ENCODE results near the gene HDGFL2. TPM values are rescaled to one million over a fixed set of nuclear protein-coding genes. Genes with fewer than 3 reads are reported as not detected.

HDGFL2 gene
- total and polyA plus RNA-seq, 9 donors: 35.0 to 97.7 (median 83.3) TPM

DNA sequence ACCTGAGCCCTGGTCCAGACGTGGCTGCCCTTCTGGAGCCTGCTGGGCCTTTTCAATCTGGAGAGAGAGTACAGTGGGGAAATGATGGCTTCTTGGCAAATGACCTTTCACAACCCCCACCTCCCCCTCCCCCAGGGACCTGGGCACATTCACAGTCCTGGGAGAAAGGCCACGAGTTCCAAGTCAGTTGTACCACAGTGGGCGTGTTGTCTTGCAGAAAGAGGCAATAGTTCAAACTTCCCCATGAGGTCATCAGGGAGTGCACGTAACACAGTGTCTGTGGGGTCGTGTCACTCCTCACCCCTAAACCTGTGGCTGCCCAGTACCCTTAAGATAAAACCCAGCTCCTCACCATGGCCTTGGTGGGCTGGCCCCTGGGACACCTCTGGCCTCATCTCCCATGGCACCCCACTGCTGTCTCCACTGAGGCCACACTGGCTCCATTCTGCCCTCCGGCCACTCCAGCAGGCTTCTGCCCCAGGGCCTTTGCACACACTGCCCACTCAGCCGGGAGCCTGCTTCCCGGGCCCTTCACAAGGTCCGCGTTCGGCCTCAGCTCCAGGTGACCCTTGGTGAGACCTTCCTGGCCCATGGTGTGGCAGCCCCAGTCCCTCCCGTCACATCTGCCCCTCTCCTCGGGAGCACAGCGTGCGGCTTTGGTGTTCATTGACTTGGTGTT lies 32.9 kb downstream of the HDGFL2 start:
- Histone ChIP-seq H3K27ac (ENCODE audit: low read length) (peak overlapping the region; percentile 75), H3K9me3 (replicated peaks; ENCODE audit: control insufficient read depth, low read depth, low read length) (no peaks in the 10 kb centered on the region), H3K4me1 (ENCODE audit: control insufficient read depth, insufficient read depth, low read length) (peaks cover 27% of the 10 kb centered on the region), H3K4me3 (ENCODE audit: low read length) (no peak overlapping the region), H3K36me3 (ENCODE audit: control insufficient read depth, insufficient read depth, low read length) (peaks cover 61% of the 10 kb centered on the region), H3K27me3 (ENCODE audit: control insufficient read depth, insufficient read depth, low read length) (no peaks in the 10 kb centered on the region)
- 79% methylated on average over 14 of the region's 15 CpGs for WGBS (ENCODE audit: insufficient coverage)
- no peak for DNase-seq

DNA sequence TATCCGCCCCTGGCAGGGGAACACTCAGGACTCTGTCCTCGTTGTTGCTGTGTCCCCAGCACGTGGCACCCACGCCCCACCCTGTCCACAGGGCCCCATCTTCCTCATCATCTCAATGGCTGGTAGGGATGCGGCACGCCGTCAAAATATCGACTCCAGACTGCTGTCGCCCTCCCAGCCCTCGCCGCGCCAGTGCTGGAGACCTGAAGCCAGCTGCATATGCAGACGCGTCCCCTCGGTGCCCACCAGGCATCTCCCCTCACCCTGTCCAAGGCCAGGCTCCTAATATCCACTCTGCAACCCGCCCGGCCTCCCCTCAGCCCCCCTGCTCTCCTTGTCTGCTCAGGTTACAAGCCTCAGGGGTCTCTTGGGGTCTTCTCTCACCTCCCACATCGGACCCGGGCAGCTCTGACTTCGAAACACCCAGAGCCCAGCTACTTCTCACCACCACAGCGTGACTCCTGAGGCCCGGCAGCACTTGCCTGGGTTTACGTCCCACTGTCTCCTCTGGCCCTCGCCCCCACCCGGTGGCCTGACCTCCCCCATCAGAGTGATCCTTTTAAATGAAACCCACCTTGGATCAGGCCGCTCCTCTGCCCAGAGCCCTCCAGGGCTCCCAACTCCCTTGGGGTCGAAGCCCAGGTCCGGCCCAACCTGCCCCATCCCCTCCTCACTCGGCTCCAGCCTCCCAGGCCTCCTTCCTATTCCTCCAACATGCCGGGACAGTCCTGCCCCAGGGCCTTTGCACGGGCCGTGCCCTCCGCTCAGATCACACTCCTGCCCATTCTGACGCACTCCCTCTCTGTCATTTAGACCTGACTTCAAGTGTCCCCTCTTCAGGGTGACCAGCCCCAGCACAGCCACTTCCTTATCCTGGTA lies 33.7 kb downstream of the HDGFL2 start:
- no peaks in the 10 kb centered on the region for H3K27me3 ChIP-seq (ENCODE audit: control insufficient read depth, insufficient read depth, low read length)
- no peaks in the 10 kb centered on the region for H3K9me3 ChIP-seq (replicated peaks; ENCODE audit: control insufficient read depth, low read depth, low read length)
- H3K27ac ChIP-seq (ENCODE audit: low read length): no peak overlapping the region
- no peak overlapping the region for H3K4me3 ChIP-seq (ENCODE audit: low read length)
- H3K36me3 ChIP-seq (ENCODE audit: control insufficient read depth, insufficient read depth, low read length): peaks cover 61% of the 10 kb centered on the region
- no peak for DNase-seq
- WGBS (ENCODE audit: insufficient coverage): 86% methylated on average over 34 of the region's 34 CpGs
- peaks cover 27% of the 10 kb centered on the region for H3K4me1 ChIP-seq (ENCODE audit: control insufficient read depth, insufficient read depth, low read length)

DNA sequence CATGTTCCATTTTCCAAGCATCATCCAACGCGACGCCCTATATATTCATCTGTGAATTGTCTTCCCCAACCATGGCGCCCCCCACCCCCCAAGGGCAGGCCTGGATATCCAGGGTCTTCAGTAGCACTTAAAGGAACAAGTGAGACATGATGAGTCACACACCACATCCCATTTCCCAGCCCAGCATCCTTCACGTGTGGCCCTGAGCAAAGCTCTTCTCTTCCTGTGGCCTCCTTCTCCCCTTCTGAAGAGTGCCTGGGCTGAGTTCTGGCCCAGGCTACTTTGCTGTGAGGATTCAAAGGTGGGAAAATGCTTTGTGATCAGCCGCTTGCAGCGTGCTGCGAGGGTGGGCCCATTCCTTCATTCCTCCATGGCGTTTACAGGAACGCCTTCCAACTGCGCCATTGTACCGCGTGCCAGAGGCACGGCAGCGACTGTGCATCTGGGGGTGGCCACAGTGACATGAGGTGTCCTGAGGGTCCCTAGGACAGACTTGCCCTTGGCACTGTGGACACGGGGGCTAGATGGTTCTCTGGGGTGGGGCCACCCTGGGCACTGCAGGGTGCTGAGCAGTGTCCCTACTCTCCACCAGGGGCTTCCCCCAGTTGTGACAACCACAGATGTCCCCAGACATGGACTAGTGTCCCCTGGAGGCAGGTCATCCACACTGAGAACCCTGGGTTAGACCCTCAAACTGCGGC lies 34.5 kb downstream of the HDGFL2 start:
- DNase-seq: no peak
- H3K27ac ChIP-seq (ENCODE audit: low read length): no peak overlapping the region
- H3K36me3 ChIP-seq (ENCODE audit: control insufficient read depth, insufficient read depth, low read length): peaks cover 54% of the 10 kb centered on the region
- WGBS (ENCODE audit: insufficient coverage): 78% methylated on average over 14 of the region's 17 CpGs
- no peaks in the 10 kb centered on the region for H3K9me3 ChIP-seq (replicated peaks; ENCODE audit: control insufficient read depth, low read depth, low read length)
- H3K27me3 ChIP-seq (ENCODE audit: control insufficient read depth, insufficient read depth, low read length): no peaks in the 10 kb centered on the region
- H3K4me3 ChIP-seq (ENCODE audit: low read length): no peak overlapping the region
- peaks cover 27% of the 10 kb centered on the region for H3K4me1 ChIP-seq (ENCODE audit: control insufficient read depth, insufficient read depth, low read length)

DNA sequence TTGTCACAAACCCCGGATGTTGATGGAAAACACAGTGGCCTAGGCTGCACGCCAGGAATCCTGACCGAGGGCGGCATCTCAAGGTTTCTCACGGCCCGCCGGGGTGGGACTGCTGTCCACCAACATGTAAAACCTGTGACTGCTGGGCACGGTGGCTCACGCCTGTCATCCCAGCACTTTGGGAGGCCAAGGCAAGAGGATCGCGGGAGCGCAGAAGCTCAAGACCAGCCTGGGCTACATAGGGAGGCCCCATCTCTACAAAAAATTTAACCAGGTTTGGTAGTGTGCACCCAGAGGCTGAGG lies 35.0 kb downstream of the HDGFL2 start:
- no peak overlapping the region for H3K4me3 ChIP-seq (ENCODE audit: low read length)
- H3K36me3 ChIP-seq (ENCODE audit: control insufficient read depth, insufficient read depth, low read length): peaks cover 48% of the 10 kb centered on the region
- WGBS (ENCODE audit: insufficient coverage): 72% methylated on average over 11 of the region's 12 CpGs
- H3K27ac ChIP-seq (ENCODE audit: low read length): no peak overlapping the region
- H3K9me3 ChIP-seq (replicated peaks; ENCODE audit: control insufficient read depth, low read depth, low read length): no peaks in the 10 kb centered on the region
- DNase-seq: no peak
- H3K27me3 ChIP-seq (ENCODE audit: control insufficient read depth, insufficient read depth, low read length): no peaks in the 10 kb centered on the region
- H3K4me1 ChIP-seq (ENCODE audit: control insufficient read depth, insufficient read depth, low read length): peaks cover 27% of the 10 kb centered on the region

DNA sequence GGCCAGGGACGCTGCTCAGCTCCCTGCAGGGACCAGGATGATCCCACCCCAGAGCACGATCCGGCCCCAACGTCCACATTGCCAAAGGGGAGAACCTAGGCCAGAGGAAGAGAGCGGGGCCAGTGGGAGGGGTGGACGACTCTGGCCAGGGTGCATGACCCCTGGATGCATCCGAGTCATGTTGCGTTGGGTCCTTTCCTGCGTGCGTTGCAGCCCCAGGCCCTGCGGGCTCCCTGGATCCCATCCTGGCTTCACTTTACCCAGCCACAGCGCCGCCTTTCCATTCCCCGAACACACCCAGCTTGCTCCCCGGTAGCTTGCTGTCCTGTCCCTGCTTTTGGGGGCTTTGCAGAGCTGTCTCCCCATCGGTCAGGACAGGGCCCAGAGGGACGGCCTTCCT lies 35.7 kb downstream of the HDGFL2 start:
- WGBS (ENCODE audit: insufficient coverage): 73% methylated on average over 16 of the region's 17 CpGs
- Histone ChIP-seq H3K4me1 (ENCODE audit: control insufficient read depth, insufficient read depth, low read length) (peaks cover 25% of the 10 kb centered on the region), H3K27me3 (ENCODE audit: control insufficient read depth, insufficient read depth, low read length) (no peaks in the 10 kb centered on the region), H3K4me3 (ENCODE audit: low read length) (no peak overlapping the region), H3K27ac (ENCODE audit: low read length) (no peak overlapping the region), H3K36me3 (ENCODE audit: control insufficient read depth, insufficient read depth, low read length) (peaks cover 41% of the 10 kb centered on the region), H3K9me3 (replicated peaks; ENCODE audit: control insufficient read depth, low read depth, low read length) (no peaks in the 10 kb centered on the region)
- no peak for DNase-seq

DNA sequence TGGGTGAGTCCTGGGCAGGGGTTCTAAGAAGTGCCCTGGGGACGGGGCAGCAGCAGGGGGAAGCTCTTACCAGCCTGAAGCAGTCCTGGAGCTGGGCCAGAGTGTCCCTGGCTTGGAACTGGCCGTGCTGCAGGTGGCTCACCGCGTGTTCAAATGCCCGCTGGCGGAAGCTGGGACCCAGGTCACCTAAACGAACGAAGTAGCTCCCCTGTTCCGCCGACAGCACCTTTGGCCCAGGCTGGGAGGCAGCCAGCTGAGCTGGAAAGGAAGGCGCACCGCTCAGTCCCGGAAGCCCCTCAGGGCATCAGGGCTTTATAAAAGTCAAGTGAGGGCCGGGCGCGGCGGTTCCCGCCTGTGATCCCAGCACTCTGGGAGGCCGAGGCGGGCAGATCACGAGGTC lies 36.6 kb downstream of the HDGFL2 start:
- no peak overlapping the region for H3K27ac ChIP-seq (ENCODE audit: low read length)
- H3K36me3 ChIP-seq (ENCODE audit: control insufficient read depth, insufficient read depth, low read length): peaks cover 33% of the 10 kb centered on the region
- DNase-seq: no peak
- H3K9me3 ChIP-seq (replicated peaks; ENCODE audit: control insufficient read depth, low read depth, low read length): no peaks in the 10 kb centered on the region
- peaks cover 16% of the 10 kb centered on the region for H3K4me1 ChIP-seq (ENCODE audit: control insufficient read depth, insufficient read depth, low read length)
- no peak overlapping the region for H3K4me3 ChIP-seq (ENCODE audit: low read length)
- 88% methylated on average over 13 of the region's 21 CpGs for WGBS (ENCODE audit: insufficient coverage)
- no peaks in the 10 kb centered on the region for H3K27me3 ChIP-seq (ENCODE audit: control insufficient read depth, insufficient read depth, low read length)

DNA sequence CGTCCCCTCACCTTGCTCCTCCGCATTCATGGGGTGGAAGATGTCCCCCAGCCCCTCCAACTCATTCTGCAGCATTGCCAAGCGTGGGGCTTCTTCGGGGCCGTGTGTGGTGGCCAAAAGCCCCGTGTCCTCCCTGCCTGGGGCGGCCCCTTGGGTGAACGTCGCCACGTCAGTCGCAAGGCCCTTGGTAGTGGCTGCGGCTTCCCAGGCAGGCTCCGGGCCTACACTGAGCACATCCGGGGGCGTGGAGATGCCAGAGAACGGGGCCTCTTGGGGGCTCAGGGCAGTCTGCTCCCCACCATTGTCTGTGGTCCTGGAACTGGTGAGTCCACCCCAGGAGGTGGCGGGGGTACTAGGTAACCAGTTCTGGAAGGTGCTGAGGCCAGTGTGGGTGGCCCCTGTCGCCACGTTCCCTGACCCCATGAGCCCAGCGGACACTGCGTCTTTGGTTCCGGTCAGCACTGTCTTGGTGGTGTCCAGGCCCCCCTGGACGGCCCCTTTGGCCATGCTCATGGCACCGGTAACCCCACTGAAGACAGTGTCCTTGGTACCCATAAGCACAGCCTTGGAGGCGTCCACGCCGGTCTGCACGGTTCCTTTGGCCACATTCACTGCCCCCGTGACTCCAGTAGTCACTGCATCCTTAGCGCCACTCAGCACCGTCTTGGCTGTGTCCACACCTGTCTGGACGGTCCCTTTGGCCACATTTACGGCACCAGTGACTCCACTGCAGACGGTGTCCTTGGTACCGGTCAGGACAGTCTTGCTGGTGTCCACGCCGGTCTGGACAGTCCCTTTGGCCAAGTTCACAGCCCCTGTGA lies 38.5 kb downstream of the HDGFL2 start:
- Histone ChIP-seq H3K4me3 (ENCODE audit: low read length) (no peak overlapping the region), H3K27ac (ENCODE audit: low read length) (no peak overlapping the region), H3K36me3 (ENCODE audit: control insufficient read depth, insufficient read depth, low read length) (peaks cover 20% of the 10 kb centered on the region), H3K4me1 (ENCODE audit: control insufficient read depth, insufficient read depth, low read length) (no peaks in the 10 kb centered on the region), H3K9me3 (replicated peaks; ENCODE audit: control insufficient read depth, low read depth, low read length) (no peaks in the 10 kb centered on the region), H3K27me3 (ENCODE audit: control insufficient read depth, insufficient read depth, low read length) (no peaks in the 10 kb centered on the region)
- no peak for DNase-seq
- whole genome bisulfite sequencing (ENCODE audit: insufficient coverage): 81% methylated on average over 36 of the region's 37 CpGs

DNA sequence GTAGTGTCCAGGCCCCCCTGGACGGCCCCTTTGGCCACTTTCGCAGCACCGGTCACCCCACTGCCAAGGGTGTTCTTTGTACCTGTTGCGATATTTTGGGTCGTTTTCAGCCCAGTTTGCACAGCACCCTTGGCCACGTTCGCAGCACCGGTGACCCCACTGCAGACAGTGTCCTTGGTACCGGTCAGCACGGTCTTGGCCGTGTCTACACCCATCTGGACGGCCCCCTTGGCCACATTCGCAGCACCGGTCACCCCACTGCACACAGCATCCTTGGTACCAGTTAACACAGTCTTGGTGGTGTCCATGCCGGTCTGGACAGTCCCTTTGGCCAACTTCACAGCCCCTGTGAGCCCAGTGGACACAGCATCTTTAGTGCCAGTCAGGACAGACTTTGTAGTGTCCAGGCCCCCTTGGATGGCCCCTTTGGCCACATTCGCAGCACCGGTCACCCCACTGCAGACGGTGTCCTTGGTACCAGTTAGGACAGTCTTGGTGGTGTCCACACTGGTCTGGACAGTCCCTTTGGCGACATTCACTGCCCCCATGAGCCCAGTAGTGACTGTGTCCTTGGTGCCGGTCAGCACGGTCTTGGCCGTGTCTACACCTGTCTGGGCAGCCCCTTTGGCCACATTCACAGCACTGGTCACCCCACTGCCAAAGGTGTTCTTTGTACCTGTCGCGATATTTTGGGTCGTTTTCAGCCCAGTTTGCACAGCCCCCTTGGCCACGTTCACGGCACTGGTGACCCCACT lies 39.4 kb downstream of the HDGFL2 start:
- peaks cover 4% of the 10 kb centered on the region for H3K4me1 ChIP-seq (ENCODE audit: control insufficient read depth, insufficient read depth, low read length)
- peaks cover 12% of the 10 kb centered on the region for H3K36me3 ChIP-seq (ENCODE audit: control insufficient read depth, insufficient read depth, low read length)
- H3K4me3 ChIP-seq (ENCODE audit: low read length): no peak overlapping the region
- H3K27ac ChIP-seq (ENCODE audit: low read length): no peak overlapping the region
- WGBS (ENCODE audit: insufficient coverage): 90% methylated on average over 26 of the region's 27 CpGs
- H3K9me3 ChIP-seq (replicated peaks; ENCODE audit: control insufficient read depth, low read depth, low read length): no peaks in the 10 kb centered on the region
- H3K27me3 ChIP-seq (ENCODE audit: control insufficient read depth, insufficient read depth, low read length): no peaks in the 10 kb centered on the region
- DNase-seq: no peak

DNA sequence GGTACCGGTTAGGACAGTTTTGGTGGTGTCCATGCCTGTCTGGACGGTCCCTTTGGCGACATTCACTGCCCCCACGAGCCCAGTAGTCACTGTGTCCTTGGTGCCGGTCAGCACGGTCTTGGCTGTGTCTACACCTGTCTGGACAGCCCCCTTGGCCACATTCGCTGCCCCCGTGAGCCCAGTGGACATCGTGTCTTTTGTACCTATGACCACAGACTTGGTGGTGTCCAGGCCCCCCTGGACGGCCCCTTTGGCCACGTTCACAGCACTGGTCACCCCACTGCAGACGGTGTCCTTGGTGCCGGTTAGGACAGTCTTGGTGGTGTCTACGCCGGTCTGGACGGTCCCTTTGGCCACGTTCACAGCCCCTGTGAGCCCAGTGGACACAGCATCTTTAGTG lies 40.0 kb downstream of the HDGFL2 start:
- Histone ChIP-seq H3K36me3 (ENCODE audit: control insufficient read depth, insufficient read depth, low read length) (peaks cover 6% of the 10 kb centered on the region), H3K4me1 (ENCODE audit: control insufficient read depth, insufficient read depth, low read length) (peaks cover 10% of the 10 kb centered on the region), H3K27me3 (ENCODE audit: control insufficient read depth, insufficient read depth, low read length) (no peaks in the 10 kb centered on the region), H3K27ac (ENCODE audit: low read length) (no peak overlapping the region), H3K9me3 (replicated peaks; ENCODE audit: control insufficient read depth, low read depth, low read length) (no peaks in the 10 kb centered on the region), H3K4me3 (ENCODE audit: low read length) (no peak overlapping the region)
- DNase-seq: no peak
- 89% methylated on average over 17 of the region's 17 CpGs for WGBS (ENCODE audit: insufficient coverage)

All from muscle of leg (tissue), 11 donors.